GM21576 (cell line): ENCODE measurements around the gene GSTP1.
A peak's percentile ranks its signal among the peaks of the same experiment; 100 is the strongest.
"Not testable (repeated sequence)": the region's sequence is repeated elsewhere in the genome, so short reads cannot be mapped to it uniquely, and the experiment has no call there.

Experiments
- ATAC-seq: cut with Tn5 transposase; IDR thresholded peaks from one replicate; pipeline ENCODE4 v1.9.1; 2021; ENCODE audit warnings: mild to moderate bottlenecking, moderate library complexity; ENCODE audit not compliant: unreplicated experiment

Gene GSTP1

DNA sequence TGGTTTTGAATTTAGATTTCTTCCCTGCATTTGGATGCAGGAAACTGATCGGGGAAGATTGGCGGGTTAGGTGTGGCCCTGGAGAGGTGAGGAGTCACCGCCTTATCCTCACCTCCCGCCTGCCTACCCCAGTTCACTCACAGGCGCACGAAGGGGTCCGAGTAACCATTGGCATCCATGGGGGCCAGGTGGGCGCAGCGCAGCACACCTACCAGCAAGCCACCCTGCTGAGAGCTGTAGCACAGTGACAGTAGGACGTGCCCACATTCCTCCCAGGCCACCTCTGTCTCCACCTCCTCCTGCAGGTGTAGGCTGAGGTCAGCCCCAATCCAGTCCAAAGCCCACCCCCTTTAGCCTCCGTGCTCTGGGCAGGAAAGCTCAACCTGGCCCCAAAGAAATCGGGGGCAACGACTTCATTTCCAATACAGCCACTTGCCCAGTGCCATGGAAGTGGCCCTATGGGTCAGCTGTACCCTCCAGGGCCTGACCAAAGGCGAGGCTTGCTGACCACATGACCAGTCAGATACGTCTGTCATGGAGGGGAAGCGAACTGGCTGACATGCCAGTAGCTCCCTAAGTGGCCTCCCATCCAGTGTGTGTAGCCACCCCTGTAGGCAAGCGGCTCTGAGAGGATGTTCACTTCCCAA is 29.8 kb downstream of the GSTP1 start:
- no peak for ATAC-seq

DNA sequence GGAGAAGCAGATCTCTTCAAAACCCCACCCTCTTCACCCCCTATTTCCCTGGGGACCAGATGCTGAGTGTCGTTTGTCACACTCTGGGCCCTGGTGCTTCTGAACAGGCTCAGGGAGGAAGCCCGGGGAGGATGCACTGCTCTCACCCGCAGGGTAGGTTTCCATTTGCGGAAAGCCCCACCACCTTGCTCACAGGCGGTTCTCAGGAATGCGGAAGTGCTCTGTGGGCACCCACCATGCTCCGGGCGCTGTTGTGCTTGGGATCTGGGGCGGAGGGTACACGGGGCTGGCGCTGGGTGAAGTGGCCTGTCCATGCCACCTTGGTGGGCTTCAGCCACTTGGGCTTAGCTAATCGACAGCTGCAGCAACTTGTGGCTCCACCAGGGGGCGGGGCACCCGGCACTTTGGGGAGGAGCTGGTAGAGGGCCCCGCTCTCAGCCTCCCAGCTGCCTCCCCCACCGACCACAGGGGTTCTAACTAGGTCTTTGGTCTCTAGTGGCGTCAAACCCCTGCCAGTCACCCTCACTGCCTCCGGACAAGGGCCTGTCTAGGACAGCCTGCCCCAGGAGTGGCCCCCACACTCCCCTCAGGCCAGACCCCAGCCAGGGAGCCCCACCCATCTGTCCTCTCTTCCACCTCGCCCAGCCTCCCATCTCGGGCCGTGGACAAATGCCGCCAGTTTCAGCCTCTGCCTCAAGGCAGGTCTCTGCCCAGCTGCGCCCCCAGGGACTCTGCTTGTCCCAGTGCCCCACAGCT is 30.5 kb downstream of the GSTP1 start:
- peak; percentile 78 for ATAC-seq

DNA sequence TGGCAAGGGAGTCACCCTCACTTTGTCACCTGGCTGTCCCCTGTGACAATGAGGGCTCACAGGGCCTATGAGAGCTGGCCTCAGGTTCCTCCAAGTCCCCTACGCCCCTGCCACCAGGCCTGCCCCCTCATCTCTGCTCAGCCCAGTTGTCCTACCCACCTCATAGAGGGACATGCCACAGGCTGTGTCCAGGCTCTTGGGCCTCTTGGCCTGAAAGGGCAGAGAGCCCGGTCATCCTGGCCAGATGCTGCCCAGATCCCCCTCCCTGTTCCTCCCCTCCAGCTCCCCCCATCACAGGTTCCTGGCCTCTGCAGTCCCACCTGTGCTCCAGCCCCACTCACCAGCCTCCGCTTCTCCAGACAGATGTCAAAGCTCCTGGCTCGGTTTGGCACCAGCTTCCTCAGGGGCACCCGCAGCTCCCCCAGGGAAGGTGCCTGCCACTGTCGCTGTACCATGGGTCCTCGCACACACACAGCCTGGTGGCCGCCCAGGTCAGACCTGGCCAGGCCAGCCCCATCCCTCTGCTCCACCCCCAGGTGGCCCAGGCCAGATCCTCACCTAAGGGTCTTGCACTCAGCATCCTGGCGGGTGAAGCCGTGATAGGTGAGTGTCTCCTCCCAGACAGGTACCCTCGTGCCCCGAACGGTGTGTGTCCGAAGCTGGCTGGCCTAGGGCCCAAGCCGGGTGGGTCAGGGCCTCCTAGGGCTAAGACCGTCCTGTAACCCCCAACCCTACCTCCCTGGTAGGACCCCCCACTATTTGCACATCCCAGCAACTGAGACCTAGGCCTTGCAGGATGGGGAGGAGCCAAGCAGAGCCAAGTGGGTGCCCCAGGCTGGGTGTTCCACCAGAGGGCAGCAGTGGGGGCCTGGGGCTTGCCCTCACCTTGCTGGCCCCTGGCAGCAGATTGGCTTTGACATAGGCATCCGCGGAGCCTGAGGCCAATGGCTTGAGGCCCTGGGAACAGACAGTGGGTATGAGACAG is 31.4 kb downstream of the GSTP1 start:
- no peak for ATAC-seq

DNA sequence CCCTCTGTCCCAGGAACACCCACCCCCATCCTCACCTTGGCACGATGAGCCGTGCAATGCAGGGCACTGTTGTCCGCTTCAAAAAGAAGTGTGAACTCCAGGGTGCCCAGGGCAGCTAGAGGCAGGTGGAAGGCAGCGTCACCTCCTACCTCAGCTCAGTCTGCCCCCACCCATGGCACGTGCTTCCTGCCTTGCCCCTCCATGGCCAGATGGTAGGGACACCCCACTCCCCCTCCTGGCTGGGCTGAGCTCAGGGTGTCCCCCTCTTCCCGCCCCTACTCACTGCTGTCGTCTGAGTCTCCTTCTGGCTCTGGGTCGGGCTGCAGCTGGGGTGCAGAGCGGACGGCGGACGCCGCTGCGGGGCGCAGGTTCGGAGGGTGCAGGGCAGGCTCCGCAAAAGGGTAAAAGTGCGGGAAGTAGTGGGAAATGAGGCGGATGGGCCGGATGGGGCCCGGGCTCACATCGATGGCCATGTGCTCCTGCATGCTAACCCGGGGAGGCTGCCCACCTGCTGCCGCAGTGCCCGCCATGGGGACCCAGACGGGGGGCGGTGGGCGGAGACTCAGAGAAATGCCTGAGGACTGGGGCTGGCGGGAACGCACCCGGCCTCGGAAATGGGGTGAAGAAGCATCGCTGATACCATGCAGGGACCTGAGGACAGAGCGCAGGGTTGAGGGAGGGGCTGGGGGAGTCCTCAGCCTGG is 32.3 kb downstream of the GSTP1 start:
- ATAC-seq: no peak

DNA sequence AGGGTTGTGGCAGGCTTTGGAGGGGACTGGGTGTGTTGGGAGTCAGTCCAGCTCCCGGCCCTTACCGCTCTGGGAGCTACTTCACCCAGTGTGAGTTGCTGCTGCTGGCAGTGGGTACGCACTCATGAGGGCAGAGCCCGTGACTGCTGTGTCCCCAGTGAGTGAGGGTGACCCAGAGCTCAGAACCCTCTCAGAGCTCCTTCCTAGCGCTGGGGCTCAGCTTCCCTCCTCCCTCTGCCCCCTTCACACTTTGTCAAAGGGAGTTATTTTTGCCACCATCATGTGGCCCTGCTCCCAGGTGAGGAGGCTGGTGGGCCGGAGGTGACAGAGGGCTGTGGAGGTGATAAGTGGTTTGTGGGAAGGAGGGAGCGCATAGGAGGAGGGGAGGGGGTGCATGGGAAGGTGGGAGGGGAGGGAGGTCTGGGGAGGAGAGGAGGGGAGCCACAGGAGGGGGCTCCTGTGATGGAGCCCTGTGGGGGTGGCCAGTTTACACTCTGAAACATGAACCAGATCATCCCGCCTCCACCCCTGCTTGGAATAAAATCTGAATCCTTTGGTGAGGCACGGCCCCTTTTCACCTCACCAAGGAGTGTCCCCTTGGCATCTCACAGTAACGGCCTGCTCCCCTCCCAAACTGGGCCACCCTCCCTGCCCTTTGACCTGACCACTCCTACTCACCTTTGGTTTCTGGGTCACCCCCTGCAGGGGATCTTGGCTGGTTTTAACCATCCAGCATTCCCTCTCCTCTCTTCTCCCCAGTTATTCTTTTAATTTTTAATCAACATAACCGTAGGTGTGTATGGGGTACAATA is 33.0 kb downstream of the GSTP1 start:
- no peak for ATAC-seq

DNA sequence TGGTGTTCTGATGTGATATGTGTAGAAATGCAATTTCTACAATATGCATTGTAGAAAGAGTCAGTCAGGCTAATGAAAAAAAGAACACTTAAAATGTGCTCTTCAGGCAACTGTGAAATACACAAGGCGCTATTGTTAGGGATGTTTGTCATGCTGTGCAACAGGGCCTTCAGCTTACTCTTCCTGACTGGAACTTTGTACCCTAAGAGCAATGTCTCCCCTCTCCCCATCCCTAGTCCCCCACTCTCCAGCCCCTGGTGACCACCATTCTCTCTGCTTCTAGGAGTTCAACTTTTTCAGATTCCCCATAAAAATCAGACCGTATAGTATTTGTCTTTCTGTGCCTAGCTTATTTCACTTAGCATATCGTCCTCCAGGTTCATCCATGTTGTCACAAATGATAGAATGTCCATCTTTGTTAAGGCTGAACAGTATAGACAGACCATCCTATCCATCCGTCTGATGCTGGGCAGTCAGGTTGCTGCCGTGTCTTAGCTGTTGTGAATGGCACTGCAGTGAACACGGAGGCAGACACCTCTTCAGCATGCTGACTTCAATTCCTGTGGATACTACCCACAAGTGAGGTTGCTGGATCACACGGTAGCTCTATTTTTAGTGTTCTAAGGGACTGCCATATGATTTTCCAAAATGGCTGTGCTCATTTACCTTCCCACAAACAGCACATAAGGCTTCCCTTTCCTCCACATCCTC is 33.8 kb downstream of the GSTP1 start:
- no peak for ATAC-seq

DNA sequence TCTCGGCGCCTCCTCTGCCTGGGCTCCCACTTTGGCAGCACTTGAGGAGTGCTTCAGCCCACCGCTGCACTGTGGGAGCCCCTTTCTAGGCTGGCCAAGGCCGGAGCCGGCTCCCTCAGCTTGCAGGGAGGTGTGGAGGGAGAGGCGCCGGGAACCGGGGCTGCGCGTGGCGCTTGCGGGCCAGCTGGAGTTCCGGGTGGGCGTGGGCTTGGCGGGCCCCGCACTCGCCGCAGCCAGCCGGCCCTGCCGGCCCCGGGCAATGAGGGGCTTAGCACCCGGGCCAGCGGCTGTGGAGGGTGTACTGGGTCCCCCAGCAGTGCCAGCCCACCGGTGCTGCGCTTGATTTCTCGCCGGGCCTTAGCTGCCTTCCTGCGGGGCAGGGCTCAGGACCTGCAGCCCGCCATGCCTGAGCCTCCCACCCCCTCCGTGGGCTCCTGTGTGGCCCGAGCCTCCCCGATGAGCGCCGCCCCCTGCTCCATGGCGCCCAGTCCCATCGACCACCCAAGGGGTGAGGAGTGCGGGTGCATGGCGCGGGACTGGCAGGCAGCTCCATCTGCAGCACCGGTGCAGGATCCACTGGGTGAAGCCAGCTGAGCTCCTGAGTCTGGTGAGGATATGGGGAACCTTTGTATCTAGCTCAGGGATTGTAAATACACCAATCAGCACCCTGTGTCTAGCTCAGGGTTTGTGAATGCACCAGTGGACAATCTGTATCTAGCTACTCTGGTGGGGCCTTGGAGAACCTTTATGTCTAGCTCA is 35.5 kb downstream of the GSTP1 start:
- ATAC-seq: not testable (repeated sequence)

DNA sequence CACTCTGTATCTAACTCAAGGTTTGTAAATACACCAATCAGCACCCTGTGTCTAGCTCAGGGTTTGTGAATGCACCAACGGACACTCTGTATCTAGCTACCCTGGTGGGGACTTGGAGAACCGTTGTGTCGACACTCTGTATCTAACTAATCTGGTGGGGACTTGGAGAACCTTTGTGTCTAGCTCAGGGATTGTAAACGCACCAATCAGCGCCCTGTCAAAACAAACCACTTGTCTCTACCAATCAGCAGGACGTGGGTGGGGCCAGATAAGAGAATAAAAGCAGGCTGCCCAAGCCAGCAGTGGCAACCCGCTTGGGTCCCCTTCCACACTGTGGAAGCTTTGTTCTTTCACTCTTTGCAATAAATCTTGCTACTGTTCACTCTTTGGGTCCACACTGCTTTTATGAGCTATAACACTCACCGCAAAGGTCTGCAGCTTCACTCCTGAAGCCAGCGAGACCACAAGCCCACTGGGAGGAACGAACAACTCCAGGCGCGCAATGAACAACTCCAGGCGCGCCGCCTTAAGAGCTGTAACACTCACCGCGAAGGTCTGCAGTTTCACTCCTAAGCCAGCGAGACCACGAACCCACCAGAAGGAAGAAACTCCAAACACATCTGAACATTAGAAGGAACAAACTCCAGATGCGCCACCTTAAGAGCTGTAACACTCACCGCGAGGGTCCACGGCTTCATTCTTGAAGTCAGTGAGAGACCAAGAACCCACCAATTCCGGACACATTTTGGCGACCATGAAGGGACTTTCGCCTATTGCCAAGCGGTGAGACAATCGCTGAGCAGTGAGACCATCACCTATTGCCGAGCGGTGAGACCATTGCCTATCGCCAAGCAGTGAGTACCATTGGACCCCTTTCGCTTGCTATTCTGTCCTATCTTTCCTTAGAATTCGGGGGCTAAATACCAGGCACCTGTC is 36.3 kb downstream of the GSTP1 start:
- not testable (repeated sequence) for ATAC-seq

DNA sequence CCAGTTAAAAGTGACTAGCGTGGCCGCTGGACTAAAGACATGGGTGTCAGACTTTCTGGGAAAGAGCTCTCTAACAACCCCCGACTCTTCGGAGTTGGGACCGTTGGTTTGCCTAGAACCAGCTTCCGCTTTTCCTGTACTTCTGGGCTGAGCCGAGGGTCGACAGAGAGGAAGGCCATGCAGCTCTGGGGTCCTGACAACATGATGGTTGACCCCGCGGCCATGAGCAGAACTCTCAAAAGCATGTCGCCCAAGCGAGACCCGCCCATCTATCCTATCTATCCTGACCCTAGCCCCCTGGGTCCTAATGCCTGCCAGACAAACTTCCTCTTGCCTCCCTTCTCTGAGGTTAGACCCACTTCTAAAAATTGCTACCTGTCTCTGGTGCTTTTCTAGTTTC is 37.0 kb downstream of the GSTP1 start:
- ATAC-seq: not testable (repeated sequence)

DNA sequence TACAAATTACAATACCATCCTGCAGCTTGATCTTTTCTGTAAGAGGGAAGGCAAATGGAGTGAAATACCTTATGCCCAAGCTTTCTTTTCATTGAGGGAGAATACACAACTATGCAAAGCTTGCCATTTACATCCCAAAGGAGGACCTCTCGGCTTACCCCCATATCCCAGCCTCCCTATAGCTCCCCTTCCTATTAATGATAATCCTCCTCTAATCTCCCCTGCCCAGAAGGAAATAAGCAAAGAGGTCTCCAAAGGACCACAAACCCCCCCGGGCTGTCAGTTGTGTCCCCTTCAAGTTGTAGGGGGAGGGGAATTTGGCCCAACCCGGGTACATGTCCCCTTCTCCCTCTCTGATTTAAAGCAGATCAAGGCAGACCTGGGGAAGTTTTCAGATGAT is 38.3 kb downstream of the GSTP1 start:
- not testable (repeated sequence) for ATAC-seq

DNA sequence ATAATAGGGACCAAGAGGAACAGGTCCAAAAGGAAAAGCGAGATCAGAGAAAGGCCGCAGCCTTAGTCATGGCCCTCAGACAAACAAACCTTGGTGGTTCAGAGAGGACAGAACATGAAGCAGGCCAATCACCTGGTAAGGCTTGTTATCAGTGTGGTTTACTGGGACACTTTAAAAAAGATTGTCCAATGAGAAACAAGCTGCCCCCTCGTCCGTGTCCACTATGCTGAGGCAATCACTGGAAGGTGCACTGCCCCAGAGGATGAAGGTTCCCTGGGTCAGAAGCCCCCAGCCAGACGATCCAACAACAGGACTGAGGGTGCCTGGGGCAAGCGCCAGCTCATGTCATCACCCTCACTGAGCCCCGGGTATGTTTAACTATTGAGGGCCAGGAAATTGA is 39.3 kb downstream of the GSTP1 start:
- not testable (repeated sequence) for ATAC-seq

DNA sequence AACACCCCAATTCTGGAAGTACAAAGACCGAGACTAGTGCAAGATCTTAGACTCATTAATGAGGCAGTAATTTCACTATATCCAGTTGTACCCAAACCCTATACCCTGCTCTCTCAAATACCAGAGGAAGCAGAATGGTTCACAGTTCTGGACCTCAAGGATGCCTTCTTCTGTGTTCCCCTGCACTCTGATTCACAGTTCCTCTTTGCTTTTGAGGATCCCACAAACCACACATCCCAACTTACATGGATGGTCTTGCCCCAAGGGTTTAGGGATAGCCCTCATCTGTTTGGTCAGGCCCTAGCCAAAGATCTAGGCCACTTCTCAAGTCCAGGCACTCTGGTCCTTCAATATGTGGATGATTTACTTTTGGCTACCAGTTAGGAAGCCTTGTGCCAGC is 40.2 kb downstream of the GSTP1 start:
- not testable (repeated sequence) for ATAC-seq

DNA sequence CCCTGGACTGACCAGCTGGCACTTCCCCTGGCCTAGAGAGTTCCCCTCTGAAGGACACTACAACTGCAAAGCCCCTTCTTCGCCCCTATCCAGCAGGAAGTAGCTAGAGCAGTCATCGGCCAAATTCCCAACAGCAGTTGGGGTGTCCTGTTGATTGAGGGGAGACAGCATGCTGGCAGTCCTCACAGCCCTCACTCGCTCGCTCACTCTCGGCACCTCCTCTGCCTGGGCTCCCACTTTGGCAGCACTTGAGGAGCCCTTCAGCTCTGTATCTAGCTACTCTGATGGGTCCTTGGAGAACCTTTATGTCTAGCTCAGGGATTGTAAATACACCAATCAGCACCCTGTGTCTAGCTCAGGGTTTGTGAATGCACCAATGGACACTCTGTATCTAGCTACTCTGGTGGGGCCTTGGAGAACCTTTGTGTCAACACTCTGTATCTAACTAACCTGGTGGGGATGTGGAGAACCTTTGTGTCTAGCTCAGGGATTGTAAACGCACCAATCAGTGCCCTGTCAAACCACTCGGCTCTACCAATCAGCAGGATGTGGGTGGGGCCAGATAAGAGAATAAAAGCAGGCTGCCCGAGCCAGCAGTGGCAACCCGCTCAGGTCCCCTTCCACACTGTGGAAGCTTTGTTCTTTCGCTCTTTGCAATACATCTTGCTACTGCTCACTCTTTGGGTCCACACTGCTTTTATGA is 42.7 kb downstream of the GSTP1 start:
- ATAC-seq: not testable (repeated sequence)

DNA sequence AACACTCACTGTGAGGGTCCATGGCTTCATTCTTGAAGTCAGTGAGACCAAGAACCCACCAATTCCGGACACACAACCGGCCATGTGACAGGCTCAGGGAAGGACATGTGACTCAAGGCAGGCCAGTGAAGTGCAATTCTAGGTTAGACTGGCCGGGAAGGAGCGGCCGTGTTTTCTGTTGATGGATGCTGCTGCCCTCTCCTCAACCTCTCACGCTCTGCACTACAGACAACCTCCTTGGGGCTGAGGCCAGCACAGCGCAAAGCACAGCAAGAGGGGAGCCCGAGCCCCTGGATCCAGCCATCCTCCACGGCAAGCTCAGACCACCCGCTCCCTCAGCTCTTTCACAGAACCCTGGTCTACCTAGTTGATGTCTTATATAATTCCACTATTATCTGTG is 43.4 kb downstream of the GSTP1 start:
- ATAC-seq: no peak

DNA sequence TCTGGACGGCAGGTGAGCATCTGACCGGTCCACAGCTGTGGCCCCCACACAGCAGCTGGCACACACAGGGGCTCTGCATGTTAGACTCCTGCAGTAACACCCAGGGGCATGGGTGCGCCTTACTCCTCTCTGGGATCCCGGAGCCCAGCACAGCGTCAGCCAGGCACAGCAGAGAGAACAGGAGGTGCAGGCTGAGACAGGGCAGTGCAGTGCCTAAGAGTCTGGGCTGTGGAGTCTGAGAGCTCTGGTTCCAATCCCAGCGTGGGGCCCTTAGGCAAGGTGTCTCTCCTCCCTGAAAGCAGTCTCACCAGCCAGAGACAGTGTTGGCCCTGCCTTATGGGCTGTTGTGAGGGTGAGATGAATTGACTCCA is 43.8 kb downstream of the GSTP1 start:
- no peak for ATAC-seq

DNA sequence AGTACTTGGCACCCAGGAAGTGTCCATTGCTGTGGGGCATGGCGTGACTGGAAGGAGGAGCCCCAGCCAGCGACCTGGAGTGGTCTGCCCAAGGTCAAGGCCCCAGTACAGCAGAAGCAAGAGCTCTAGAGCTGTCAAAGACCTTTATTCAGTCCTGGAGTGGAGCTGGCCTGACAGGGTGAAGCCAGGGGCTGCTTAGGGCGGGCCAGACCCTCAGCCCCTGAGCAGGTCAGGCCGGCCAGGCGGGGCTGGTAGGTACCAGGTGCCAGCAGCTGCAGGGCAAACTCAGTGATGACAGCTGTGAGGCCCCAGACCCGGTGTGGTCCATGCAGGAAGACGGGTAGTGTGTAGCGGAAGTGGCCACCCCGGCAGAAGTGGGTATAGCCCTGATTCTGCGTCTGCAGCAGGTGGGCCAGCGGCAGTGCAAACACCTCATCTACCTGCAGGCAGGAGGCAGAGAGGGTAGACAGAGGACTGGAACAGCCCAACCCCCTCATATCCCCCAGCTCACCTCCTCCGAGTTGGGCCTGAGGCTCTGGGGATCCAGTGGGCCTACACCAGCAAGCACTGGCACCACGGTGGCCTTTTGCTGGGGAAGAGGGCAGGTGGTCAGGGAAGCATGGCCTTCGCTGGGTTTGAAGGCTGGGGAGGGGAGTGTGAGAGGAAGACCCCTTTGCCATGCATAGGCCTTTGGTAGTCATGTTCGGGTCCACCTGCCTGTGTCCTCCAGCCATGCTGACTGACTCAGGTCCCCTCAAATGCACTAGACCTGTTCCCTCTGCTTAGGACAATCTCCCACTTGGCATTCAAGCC is 44.4 kb downstream of the GSTP1 start:
- ATAC-seq: no peak
